A549 treated with Mapracorat at 1 μM for 4 hours (cell line): ENCODE measurements around the gene PRKAR2A. TPM values are rescaled to one million over a fixed set of nuclear protein-coding genes. Genes with fewer than 3 reads are reported as not detected.

Experiments used
- total RNA-seq: library from RNA; stranded (reverse); fragments of 200-300 nt; extraction: Qiagen RNA extraction; gene quantifications from 5 replicates; pipeline ENCODE4 v1.2.3, GENCODE V29; 2022

Gene PRKAR2A
- total RNA-seq = 15.5 to 21.0 TPM (median 18.0 TPM) in 5 replicates

DNA sequence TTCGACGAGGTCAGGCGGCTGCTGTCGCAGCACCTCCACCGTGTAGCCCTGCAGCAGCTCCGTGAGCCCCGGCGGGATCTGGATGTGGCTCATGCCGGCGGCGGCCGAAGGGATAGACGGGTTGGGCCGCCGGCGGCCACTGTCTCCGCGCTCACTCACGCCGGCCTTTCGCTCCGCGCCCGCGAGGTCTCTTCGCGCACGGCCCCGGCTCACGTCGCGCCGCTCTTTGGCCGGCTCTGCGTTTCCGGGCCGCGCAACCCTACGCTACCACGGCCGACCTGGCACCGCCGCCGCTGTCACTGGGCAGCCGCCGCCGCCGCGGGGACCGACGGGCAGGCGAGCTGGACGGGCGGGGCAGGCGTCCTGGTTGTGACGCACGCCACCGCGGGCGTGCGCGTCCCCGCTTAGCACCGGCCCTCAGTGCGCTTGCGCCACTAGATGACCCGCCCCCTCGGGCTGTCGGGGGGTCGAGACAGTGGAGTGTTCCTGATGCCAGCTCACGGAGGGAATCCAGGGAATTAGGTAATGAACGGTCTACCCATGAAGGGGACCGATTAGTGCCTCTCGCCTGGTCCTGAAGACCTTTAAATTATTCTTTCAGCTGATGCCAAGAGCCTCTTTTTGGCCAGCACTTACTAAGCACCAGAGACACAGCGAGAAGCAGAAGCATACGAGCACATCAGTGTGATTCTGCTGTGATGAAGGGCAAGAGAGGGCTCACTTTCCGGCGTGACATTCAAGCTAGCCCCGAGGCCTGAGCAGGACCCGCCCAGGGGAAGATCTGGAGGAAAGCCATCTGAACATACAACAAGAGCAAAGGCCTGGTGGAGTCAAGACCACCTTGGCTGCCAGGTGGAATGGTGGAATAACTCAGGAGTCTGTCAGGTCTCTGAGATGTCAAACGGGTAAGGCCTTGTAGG, at the start of gene PRKAR2A:
TSS of gene PRKAR2A (minus strand) at position 371 of the 920 bp plus-strand sequence. CDS start at position 93, 278 bp downstream.

DNA sequence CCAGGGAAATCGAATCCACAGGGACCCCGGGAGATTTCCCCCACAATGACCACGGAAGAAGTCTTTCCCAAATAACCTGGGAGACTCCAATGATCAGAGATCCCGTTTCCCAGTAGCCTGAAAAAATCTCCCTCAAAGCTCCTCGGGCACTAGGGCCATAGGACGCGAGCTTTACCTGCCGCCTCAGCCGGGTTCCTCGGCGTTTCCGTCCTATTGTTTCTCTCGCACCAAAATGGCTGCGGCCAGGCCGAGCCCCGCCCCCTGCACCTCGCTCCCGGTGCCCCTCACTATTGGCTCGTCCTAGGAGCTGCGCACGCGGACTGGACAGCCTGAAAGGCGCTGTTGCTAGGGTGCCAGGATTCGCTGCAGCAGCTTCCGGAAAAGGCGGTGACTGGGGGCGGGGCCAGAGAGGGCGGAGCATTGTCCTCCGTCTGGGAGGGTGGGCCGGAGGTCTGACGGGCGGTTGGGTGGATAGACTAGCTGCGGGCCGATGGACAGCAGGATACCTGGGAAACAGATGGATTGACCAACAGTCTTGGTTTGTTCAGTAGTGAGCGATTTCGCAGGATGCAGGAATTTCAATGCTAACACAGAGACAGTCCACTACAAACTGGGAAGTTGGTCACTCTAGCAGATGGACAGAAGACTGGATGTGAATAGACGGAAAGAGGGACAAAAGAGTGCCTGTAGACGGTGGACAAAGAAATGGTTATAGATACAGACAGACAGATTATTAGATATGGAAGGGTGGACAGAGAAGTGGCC, 130.5 kb downstream of the PRKAR2A start, which contains the start of gene IP6K2:
TSS of gene IP6K2 (minus strand) at position 240 of the 765 bp plus-strand sequence. CDS start 21,930 bp downstream, outside the sequence.

Other genes with a start within 250 kb of the PRKAR2A start
- gene UQCRC1, start 238.2 kb downstream of the PRKAR2A start, total RNA-seq = 166 to 209 TPM (median 172 TPM) in 5 replicates
- gene TMEM89, start 226.1 kb downstream of the PRKAR2A start, total RNA-seq = not detected in 5 replicates
- gene SLC26A6, start 212.4 kb downstream of the PRKAR2A start, total RNA-seq = 12.0 to 18.5 TPM (median 16.8 TPM) in 5 replicates
- 2.8 to 4.7 TPM (median 4.4 TPM) in 5 replicates for gene CELSR3, start 185.0 kb downstream of the PRKAR2A start, total RNA-seq
- gene NCKIPSD, start 162.0 kb downstream of the PRKAR2A start, total RNA-seq = 7.4 to 10.4 TPM (median 9.3 TPM) in 5 replicates
- gene IP6K2, start 130.7 kb downstream of the PRKAR2A start, total RNA-seq = 49.9 to 55.1 TPM (median 50.8 TPM) in 5 replicates
- gene SLC25A20, start 51.0 kb upstream of the PRKAR2A start, total RNA-seq = 10.0 to 12.2 TPM (median 10.6 TPM) in 5 replicates
- gene ARIH2, start 71.0 kb upstream of the PRKAR2A start, total RNA-seq = 53.1 to 63.5 TPM (median 57.3 TPM) in 5 replicates
- 12.7 to 19.4 TPM (median 18.5 TPM) in 5 replicates for gene P4HTM, start 142.4 kb upstream of the PRKAR2A start, total RNA-seq
- gene WDR6, start 159.5 kb upstream of the PRKAR2A start, total RNA-seq = 56.1 to 78.2 TPM (median 75.6 TPM) in 5 replicates
- gene DALRD3, start 170.7 kb upstream of the PRKAR2A start, total RNA-seq = 19.6 to 25.4 TPM (median 24.4 TPM) in 5 replicates
- 61.9 to 93.9 TPM (median 86.0 TPM) in 5 replicates for gene NDUFAF3, start 174.2 kb upstream of the PRKAR2A start, total RNA-seq
- 151 to 161 TPM (median 154 TPM) in 5 replicates for gene IMPDH2, start 181.5 kb upstream of the PRKAR2A start, total RNA-seq
- gene QRICH1, start 246.2 kb upstream of the PRKAR2A start, total RNA-seq = 37.1 to 40.0 TPM (median 38.9 TPM) in 5 replicates